GM23248 (cell line): ENCODE measurements around the gene TMIE.

ENCODE experiments used
- EZH2 ChIP-seq: fragments of 200-600 bp; sonication (generic); IDR thresholded peaks from 2 replicates; pipeline ENCODE4 v1.6.1; 2018; ENCODE audit warnings: antibody characterized with exemption, mild to moderate bottlenecking; ENCODE audit not compliant: insufficient read depth, poor library complexity, severe bottlenecking
- EZH2phosphoT487 ChIP-seq: fragments of 200-600 bp; sonication (generic); IDR thresholded peaks from 2 replicates; pipeline ENCODE4 v1.6.1; 2018; ENCODE audit warnings: antibody characterized with exemption, moderate library complexity, mild to moderate bottlenecking, low read depth; ENCODE audit not compliant: insufficient read depth

GRCh38 chr3:46682974-46683373 is 18.2 kb upstream of the TMIE start:
- no peak for TF ChIP-seq EZH2
- TF ChIP-seq EZH2phosphoT487 = no peak
